Activated CD4-positive, CD25-positive, alpha-beta regulatory T cell treated with anti-CD3 and anti-CD28 coated beads, Interleukin-2, amount 50 U/mL, for 16 hours (primary cell): ENCODE data around the gene EHHADH.

Source experiments
- DNase-seq: peaks from one replicate; pipeline ENCODE4 v3.0.0-alpha.2; 2020; ENCODE audit warnings: low read depth, low spot score

Gene EHHADH

DNA sequence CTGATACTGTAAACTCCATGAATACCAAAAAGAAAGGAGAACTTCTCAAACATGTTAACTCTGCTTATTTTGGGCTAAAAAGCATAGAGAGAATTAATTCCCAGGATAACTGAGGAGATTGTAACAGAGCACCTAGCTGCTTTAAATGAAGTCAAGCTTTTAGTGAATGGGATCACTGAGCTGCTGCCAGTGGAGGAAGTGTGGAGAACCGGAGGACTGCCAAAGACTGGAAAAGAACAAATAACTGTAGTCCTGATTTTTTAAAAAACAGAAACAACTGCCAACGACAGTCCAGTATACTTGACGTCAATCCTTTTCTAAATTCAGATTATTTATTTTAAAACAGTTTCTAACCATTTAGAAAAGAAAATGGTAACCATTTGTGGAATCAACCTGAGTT is 104.3 kb downstream of the EHHADH start:
- DNase-seq, result no peak

DNA sequence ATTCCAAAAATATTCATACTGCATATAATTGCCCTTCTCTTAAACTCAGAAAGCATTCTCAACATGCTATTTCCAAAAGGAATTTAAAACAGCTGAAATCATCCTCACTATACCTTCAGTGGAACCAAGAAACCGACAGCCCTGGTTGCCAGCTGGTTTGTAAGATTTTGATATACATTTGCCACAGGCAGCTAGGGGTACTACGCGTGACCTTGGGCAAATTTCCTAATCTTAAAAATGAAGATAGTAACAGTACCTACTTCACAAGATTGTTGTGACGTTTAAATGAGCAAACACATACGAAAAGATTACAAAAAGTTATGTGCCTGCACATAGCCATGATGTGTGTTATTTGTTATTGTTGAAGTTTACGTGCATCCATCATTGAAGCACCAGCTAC is 108.3 kb downstream of the EHHADH start:
- DNase-seq, result no peak

- no peak for DNase-seq
Observed at GRCh38 chr3:185144784-185145183, 109.1 kb downstream of the EHHADH start.
